Spleen (tissue), 11 donors: ENCODE results near the gene TKT. TPM values are rescaled to one million over a fixed set of nuclear protein-coding genes. Genes with fewer than 3 reads are reported as not detected.
A peak's percentile ranks its signal among the peaks of the same experiment; 100 is the strongest.

ENCODE experiments used
- DNase-seq: peaks from one replicate; pipeline ENCODE4 v3.0.0-alpha.2; 2020
- H3K27ac ChIP-seq, 8 donors: fragments of 200-600 bp; sonication (generic) in 7 of 8; 1 replicate in 4 of 8; 2 replicates in 4 of 8; pipeline versions ENCODE4 v1.5.0 to v1.8.0; 2016 to 2021; ENCODE audit warnings: inconsistent platforms in 4 of 8, mild to moderate bottlenecking in 4 of 8, moderate library complexity in 1 of 8
- H3K27me3 ChIP-seq, 7 donors: fragments of 200-600 bp; sonication (generic) in 6 of 7; replicated peaks in 1 of 7; 1 replicate in 4 of 7; 2 replicates in 3 of 7; pipeline versions ENCODE4 v1.5.0 to v1.8.0; 2016 to 2021; ENCODE audit warnings: inconsistent platforms in 3 of 7, mild to moderate bottlenecking in 1 of 7
- H3K36me3 ChIP-seq, 6 donors: fragments of 200-600 bp; sonication (generic) in 5 of 6; 1 replicate in 4 of 6; 2 replicates in 2 of 6; pipeline versions ENCODE4 v1.5.0 to v1.8.0; 2016 to 2021; ENCODE audit warnings: inconsistent platforms in 2 of 6
- H3K4me1 ChIP-seq, 6 donors: fragments of 200-600 bp; sonication (generic) in 5 of 6; 1 replicate in 3 of 6; 2 replicates in 3 of 6; pipeline versions ENCODE4 v1.5.0 to v1.8.0; 2016 to 2021; ENCODE audit warnings: inconsistent platforms in 3 of 6
- H3K4me3 ChIP-seq, 8 donors: fragments of 200-600 bp; sonication (generic) in 7 of 8; 1 replicate in 4 of 8; 2 replicates in 4 of 8; pipeline versions ENCODE4 v1.5.0 to v1.8.0; 2016 to 2021; ENCODE audit warnings: inconsistent platforms in 4 of 8, mild to moderate bottlenecking in 4 of 8, moderate library complexity in 2 of 8
- H3K9me3 ChIP-seq, 8 donors: fragments of 200-600 bp; sonication (generic) in 7 of 8; 1 replicate in 4 of 8; 2 replicates in 4 of 8; pipeline versions ENCODE4 v1.5.0 to v1.8.0; 2016 to 2021; ENCODE audit warnings: inconsistent platforms in 4 of 8
- CTCF ChIP-seq, 11 experiments: fragments of 200-600 bp in 7 of 11; fragments of 450-650 bp in 4 of 11; sonication (generic) in 4 of 11; IDR thresholded peaks in 8 of 11; conservative IDR thresholded peaks in 3 of 11; 1 replicate in 7 of 11; 2 replicates in 4 of 11; pipeline versions ENCODE4 v1.4.0 to v1.8.0; 2016 to 2021; ENCODE audit warnings: antibody characterized with exemption in 11 of 11, inconsistent platforms in 4 of 11, mild to moderate bottlenecking in 1 of 11
- POLR2A ChIP-seq, 3 donors: fragments of 450-650 bp; IDR thresholded peaks; one replicate each; pipeline ENCODE4 v1.5.1; 2017; ENCODE audit warnings: antibody characterized with exemption in 3 of 3, mild to moderate bottlenecking in 1 of 3
- POLR2AphosphoS5 ChIP-seq, 3 donors: sonication (generic); formaldehyde crosslinking; IDR thresholded peaks; one replicate each; pipeline ENCODE4 v1.5.1; 2017; ENCODE audit warnings: antibody characterized with exemption in 3 of 3
- WGBS, 5 donors: extraction: QIAGEN DNeasy Blood & Tissue Kit in 3 of 5; methylation state at CpG; one replicate each; pipeline versions ENCODE4 v1.1.5 to v1.1.7; 2013 to 2018; 5-methylcytosine and 5-hydroxymethylcytosine counted together
- intact Hi-C: fragments of 100-400 bp; cut with DNase I; formaldehyde crosslinking; loops from one replicate; pipeline ENCODE4 v1.15.0; 2023; ENCODE audit warnings: low total_unique reads
- polyA plus RNA-seq, 3 donors: library from polyadenylated mRNA; stranded (reverse); fragments of 200-250 nt; gene quantifications; one replicate each; pipeline ENCODE4 v1.2.1, GENCODE V29; 2013
- total RNA-seq, 7 donors: library from RNA; depleted of rRNA in 3 of 7; stranded (reverse); fragments of >200 nt in 3 of 7; fragmentation: NEBNext Ultra II Directional in 4 of 7; extraction: Animal tissue kit (Norgen Biotek cat#: 25700) in 4 of 7; gene quantifications; one replicate each; pipeline versions ENCODE4 v1.1.0 to v1.2.1, GENCODE V29; 2016 to 2021
- donor health status: healthy with polysubstance abuse.
- donor health status: DM: no; HTN: no; CAD: no; lungs with moderate emphysema.
- donor health status: DM: no; HTN: no; CAD: no.
- donor health status: Bipolar disorder and iron deficiency.
- donor health status: healthy.
- donor health status: DM: no; HTN: no; CAD: no.
- donor health status: DM: yes; HTN: yes; CAD: no.

The TKT gene
- total and polyA plus RNA-seq, 10 donors, result 110 to 490 (median 273) TPM

- Histone ChIP-seq H3K27ac (peak overlapping the region in 3 of 8 donors; percentile 49 to 86 (median 68)), H3K27me3 (no peaks in the 10 kb centered on the region), H3K36me3 (peaks cover 3 to 93% (median 55%) of the 10 kb centered on the region in 6 donors), H3K9me3 (peaks cover 0 to 4% (median 0%) of the 10 kb centered on the region in 8 donors), H3K4me3 (no peak overlapping the region), H3K4me1 (peaks cover 13 to 98% (median 62%) of the 10 kb centered on the region in 6 donors)
- WGBS, 5 donors, result 79 to 88% (median 83%) methylated on average over 24 to 28 of the region's 28 CpGs
- no peak for DNase-seq
- no peak for TF ChIP-seq CTCF (IDR thresholded peaks at IDR 0.05 in 8 of 11, conservative IDR thresholded peaks at IDR 0.05 in 3 of 11)
- no peak for TF ChIP-seq POLR2A (IDR thresholded peaks at IDR 0.05)
- TF ChIP-seq POLR2AphosphoS5 (IDR thresholded peaks at IDR 0.05), result peak in 2 of 3 donors; percentile 25 to 63
- intact Hi-C loops, result no loop called here
Observed at GRCh38 chr3:53240989-53241972, 14.5 kb downstream of the TKT start.

GRCh38 chr3:53239800-53240199 is 16.0 kb downstream of the TKT start:
- H3K36me3 ChIP-seq, result peaks cover 3 to 99% (median 62%) of the 10 kb centered on the region in 6 donors
- H3K9me3 ChIP-seq, result no peaks in the 10 kb centered on the region
- no peak for DNase-seq
- no peak for TF ChIP-seq CTCF (IDR thresholded peaks at IDR 0.05 in 8 of 11, conservative IDR thresholded peaks at IDR 0.05 in 3 of 11)
- TF ChIP-seq POLR2AphosphoS5 (IDR thresholded peaks at IDR 0.05), result no peak
- TF ChIP-seq POLR2A (IDR thresholded peaks at IDR 0.05), result no peak
- H3K27me3 ChIP-seq, result no peaks in the 10 kb centered on the region
- 62 to 88% (median 74%) methylated on average over 5 of the region's 5 CpGs for WGBS, 5 donors
- H3K4me1 ChIP-seq, result peaks cover 19 to 98% (median 73%) of the 10 kb centered on the region in 6 donors
- intact Hi-C loops, result no loop called here
- H3K4me3 ChIP-seq, result no peak overlapping the region
- H3K27ac ChIP-seq, result peak overlapping the region in 4 of 8 donors; percentile 49 to 86 (median 76)

- peak overlapping the region in 4 of 8 donors; percentile 68 to 86 (median 80) for H3K27ac ChIP-seq
Observed at GRCh38 chr3:53238886-53239285, 16.9 kb downstream of the TKT start.

GRCh38 chr3:53238051-53238850 is 17.6 kb downstream of the TKT start:
- DNase-seq, result no peak
- Histone ChIP-seq H3K9me3 (no peaks in the 10 kb centered on the region), H3K27ac (peak overlapping the region in 6 of 8 donors; percentile 26 to 86 (median 72)), H3K27me3 (no peaks in the 10 kb centered on the region), H3K4me1 (peaks cover 18 to 98% (median 66%) of the 10 kb centered on the region in 6 donors), H3K4me3 (no peak overlapping the region), H3K36me3 (peaks cover 3 to 100% (median 78%) of the 10 kb centered on the region in 6 donors)
- intact Hi-C loops, result no loop called here
- 89 to 100% (median 94%) methylated on average over 2 to 6 of the region's 6 CpGs for WGBS, 5 donors
- TF ChIP-seq POLR2A (IDR thresholded peaks at IDR 0.05) (no peak), POLR2AphosphoS5 (IDR thresholded peaks at IDR 0.05) (peak in 1 of 3 donors; percentile 60)

More at GRCh38 chr3:53238886-53239285, 16.9 kb downstream of the TKT start:
- peaks cover 3 to 100% (median 72%) of the 10 kb centered on the region in 6 donors for H3K36me3 ChIP-seq
- no peaks in the 10 kb centered on the region for H3K9me3 ChIP-seq
- TF ChIP-seq POLR2AphosphoS5 (IDR thresholded peaks at IDR 0.05), result no peak
- TF ChIP-seq POLR2A (IDR thresholded peaks at IDR 0.05), result no peak
- 86 to 93% (median 89%) methylated on average over 4 of the region's 4 CpGs for WGBS, 5 donors
- no peaks in the 10 kb centered on the region for H3K27me3 ChIP-seq
- no peak overlapping the region for H3K4me3 ChIP-seq
- intact Hi-C loops, result no loop called here
- DNase-seq, result no peak
- H3K4me1 ChIP-seq, result peaks cover 19 to 98% (median 69%) of the 10 kb centered on the region in 6 donors
